IPS-15b (cell line): Measurements from ENCODE around the gene FN3K.

Source experiments
- H3K27me3 ChIP-seq: one replicate; pipeline ENCODE4 v1.6.1; 2013; ENCODE audit warnings: low read length; ENCODE audit not compliant: control insufficient read depth, insufficient read depth
- H3K36me3 ChIP-seq: one replicate; pipeline ENCODE4 v1.6.1; 2013; ENCODE audit warnings: low read length; ENCODE audit not compliant: control insufficient read depth, insufficient read depth
- H3K4me1 ChIP-seq: one replicate; pipeline ENCODE4 v1.6.1; 2013; ENCODE audit warnings: mild to moderate bottlenecking, low read length; ENCODE audit not compliant: control insufficient read depth, insufficient read depth
- H3K4me3 ChIP-seq: one replicate; pipeline ENCODE4 v1.5.1; 2013; ENCODE audit warnings: low read depth, low read length
- H3K9ac ChIP-seq: one replicate; pipeline ENCODE4 v1.6.1; 2013; ENCODE audit warnings: low read depth, mild to moderate bottlenecking, low read length
- H3K9me3 ChIP-seq: one replicate; pipeline ENCODE4 v1.6.1; 2013; ENCODE audit warnings: mild to moderate bottlenecking, low read length; ENCODE audit not compliant: control insufficient read depth, insufficient read depth

Gene FN3K

DNA sequence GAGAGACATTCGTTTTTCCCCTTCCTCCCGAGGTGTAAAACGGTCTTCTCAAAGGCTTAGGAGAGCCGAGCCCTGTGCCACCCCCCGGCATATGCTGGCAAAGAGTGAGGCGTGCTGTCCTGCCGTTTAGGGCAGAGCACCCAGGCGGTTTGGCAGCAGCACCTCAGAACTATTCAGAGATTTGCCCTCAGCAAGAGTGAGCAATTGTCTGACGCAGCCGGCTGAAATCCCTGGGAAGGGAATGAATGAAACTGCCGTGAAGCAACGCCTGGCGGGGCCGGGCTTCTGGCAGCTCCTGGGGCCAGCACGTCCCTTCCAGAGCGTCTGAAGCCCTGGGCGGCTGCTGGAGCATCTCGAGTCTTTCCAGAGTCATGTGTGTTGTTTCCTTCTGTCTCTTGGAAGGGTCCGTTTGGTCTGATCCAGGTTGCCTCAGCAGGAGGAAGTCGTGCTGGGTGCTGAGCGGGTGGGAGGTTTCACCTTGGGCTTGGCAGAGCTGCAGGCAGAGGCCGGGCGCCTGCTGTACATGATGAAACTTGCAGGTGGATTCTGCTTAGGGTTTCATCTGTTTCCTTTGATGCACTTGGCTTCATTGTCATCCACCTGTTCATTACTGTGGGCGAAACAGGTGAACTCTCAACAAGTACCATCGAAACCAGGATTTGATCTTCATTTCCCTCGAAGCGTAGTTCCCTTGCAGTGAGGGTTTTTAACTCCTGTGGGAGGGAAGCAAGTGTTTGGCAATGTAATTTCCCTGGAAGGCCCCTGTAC is 51.9 kb downstream of the FN3K start:
- no peaks in the 10 kb centered on the region for H3K27me3 ChIP-seq
- no peak overlapping the region for H3K9ac ChIP-seq
- no peaks in the 10 kb centered on the region for H3K9me3 ChIP-seq
- H3K36me3 ChIP-seq: peaks cover 44% of the 10 kb centered on the region
- no peaks in the 10 kb centered on the region for H3K4me1 ChIP-seq
- H3K4me3 ChIP-seq: no peak overlapping the region

DNA sequence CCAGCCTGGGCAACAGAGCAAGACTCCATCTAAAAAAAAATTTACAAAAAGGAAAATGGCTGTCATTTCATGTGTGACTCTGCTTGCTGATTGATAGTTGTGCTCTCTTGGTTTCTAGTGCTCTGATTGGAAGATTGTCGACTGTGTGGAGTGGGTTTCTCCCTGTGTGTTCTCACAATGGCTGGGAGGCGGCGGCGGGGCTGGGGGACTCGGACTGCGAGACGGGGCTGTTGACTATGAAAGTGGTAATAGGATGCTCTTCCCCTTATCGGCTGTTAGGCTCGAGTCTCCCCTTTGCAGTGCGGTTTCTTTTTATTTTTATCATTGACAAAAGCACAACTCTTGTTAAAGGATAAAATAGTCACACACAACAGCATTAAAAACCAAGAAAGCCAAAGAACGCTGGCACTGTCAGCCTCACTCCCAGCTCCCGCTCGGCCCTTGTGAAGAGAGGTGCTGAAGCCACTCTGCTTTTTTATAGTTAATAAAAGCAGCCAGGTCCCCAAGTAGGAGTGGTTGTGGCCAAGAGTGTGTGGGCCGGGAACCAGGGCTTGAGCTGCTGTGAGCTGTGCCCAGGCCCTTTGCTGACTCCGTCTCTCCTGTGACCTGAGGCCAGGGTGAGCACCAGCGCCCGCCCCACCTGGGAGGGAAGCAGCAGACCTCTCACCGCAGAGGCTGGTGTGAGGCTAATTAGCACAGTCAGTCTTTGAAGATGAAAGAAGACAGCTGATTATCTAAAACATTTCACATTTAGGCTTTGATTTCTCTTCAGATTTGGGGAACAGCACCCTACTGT is 53.0 kb downstream of the FN3K start:
- Histone ChIP-seq H3K36me3 (peaks cover 37% of the 10 kb centered on the region), H3K9me3 (no peaks in the 10 kb centered on the region), H3K4me1 (no peaks in the 10 kb centered on the region), H3K27me3 (no peaks in the 10 kb centered on the region), H3K4me3 (no peak overlapping the region), H3K9ac (no peak overlapping the region)

DNA sequence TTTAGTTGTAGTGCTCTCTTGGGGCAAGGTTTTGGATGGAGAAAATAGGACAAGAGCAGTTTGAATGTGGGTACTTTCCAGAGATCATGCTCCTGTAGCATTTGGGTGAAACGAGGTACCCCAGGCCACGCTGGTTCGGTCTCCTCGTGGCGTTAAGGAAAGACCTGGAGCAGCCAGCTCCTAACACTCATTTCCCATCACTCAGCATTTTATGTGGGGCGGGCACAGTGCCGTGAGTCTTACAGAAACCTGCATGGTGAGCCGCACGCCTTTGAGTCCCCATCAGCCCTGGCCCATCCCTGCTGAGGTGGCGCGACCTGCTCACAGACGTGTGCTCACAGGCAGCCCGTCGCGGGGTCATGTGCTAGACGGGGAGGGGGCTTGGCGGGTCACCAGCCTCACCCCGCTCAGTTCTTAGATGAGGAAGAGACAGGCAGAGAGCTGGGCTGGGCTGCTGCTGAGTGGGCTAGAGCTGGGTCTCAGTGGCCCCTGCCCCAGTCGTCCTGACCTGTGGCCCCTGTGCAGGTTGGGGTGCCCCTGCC is 53.7 kb downstream of the FN3K start:
- Histone ChIP-seq H3K4me3 (no peak overlapping the region), H3K27me3 (no peaks in the 10 kb centered on the region), H3K9me3 (no peaks in the 10 kb centered on the region), H3K36me3 (peaks cover 39% of the 10 kb centered on the region), H3K4me1 (no peaks in the 10 kb centered on the region), H3K9ac (no peak overlapping the region)

DNA sequence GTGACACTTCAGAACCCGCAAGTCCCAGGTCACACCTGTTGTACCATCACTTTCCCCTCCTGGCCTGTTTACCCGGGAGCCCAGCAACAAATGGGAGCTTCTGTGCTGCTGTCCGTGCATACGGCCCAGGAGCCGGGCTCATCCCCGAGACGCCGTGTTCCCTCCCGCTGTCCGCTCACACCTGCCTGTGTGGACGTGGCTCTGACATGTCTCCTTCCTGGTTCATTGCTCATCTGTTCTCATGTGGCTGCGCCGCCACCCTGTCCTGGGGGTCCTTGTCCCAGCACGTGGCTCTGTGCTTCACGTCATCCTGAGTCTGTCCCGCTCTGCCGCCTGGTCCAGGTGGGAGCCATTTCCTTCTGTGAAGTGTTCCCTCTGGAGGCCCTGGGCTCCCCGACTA is 54.4 kb downstream of the FN3K start:
- Histone ChIP-seq H3K4me3 (no peak overlapping the region), H3K9me3 (no peaks in the 10 kb centered on the region), H3K4me1 (no peaks in the 10 kb centered on the region), H3K27me3 (no peaks in the 10 kb centered on the region), H3K9ac (no peak overlapping the region), H3K36me3 (peaks cover 41% of the 10 kb centered on the region)

DNA sequence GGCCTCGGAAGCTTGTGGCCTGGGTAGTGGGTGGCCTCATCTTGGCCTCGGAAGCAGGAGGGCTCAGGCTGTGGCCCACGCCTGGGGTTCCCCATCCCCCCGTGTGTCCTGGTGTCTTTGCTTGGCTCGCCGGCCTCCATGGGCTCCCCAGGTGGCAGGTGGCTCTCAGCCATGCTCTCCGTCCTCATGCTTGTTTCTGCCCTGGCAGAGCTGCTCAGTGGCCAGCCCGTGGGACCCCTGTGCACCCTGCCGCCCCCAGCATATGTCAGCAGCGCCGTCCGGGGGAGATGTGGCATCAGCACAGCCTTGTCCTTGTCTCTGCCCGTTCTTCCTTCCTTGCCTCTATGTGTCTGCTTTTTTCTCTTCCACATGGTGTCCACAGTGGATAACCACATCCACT is 55.0 kb downstream of the FN3K start:
- Histone ChIP-seq H3K9ac (no peak overlapping the region), H3K4me3 (no peak overlapping the region), H3K4me1 (no peaks in the 10 kb centered on the region), H3K36me3 (peaks cover 45% of the 10 kb centered on the region), H3K27me3 (no peaks in the 10 kb centered on the region), H3K9me3 (no peaks in the 10 kb centered on the region)

DNA sequence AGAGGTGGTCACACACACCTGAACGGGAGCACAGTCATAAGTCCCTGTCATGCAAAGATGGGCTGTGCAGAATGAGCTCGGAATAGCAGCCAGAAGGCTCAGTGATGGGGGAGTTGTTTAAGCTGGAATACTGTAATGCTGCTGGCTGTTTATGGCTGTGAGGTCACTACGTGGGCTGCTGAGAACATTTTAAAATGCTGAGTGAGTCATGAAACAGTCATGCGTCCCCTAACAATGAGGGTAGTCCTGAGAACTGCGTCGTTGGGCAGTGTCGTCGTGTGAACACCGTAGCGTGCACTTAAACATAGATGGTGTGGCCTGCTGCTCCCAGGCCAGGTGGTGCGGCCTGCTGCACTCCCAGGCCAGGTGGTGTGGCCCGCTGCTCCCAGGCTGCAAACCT is 56.1 kb downstream of the FN3K start:
- Histone ChIP-seq H3K9me3 (no peaks in the 10 kb centered on the region), H3K4me3 (no peak overlapping the region), H3K4me1 (no peaks in the 10 kb centered on the region), H3K36me3 (peaks cover 37% of the 10 kb centered on the region), H3K27me3 (no peaks in the 10 kb centered on the region), H3K9ac (no peak overlapping the region)

DNA sequence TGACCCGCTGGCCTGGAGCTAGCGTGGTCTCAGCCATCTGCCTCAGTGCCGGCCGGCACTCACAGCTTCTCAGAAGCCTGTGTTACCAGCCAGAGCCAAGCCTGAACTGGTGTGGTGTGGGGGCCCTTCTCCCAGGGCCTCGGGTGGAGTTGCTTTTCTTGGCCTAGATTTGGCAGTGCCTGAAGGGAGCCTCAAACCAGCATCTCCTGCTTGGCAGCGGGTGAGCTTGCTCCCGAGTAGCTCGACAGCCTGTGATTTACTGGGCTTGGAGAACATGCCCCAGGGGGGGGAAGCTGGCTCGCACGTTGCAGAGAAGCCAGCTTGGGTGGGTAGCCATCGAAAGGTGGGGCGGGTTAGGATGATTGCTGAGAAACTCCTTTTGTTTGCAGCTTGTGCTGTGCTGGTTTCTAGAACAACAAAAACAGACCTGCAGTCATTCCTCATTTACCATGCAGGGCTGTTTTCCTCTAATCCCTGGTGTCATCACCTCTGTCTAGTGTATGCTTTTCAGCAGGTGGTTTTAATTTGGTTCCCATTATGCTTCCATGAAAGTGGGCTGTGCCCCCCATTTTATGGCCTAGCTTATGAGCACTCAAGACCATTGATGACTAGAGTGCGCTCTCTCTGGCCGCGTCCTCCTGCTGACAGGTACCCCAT is 58.7 kb downstream of the FN3K start:
- Histone ChIP-seq H3K36me3 (peaks cover 38% of the 10 kb centered on the region), H3K9me3 (no peaks in the 10 kb centered on the region), H3K9ac (no peak overlapping the region), H3K4me1 (no peaks in the 10 kb centered on the region), H3K4me3 (no peak overlapping the region), H3K27me3 (no peaks in the 10 kb centered on the region)

DNA sequence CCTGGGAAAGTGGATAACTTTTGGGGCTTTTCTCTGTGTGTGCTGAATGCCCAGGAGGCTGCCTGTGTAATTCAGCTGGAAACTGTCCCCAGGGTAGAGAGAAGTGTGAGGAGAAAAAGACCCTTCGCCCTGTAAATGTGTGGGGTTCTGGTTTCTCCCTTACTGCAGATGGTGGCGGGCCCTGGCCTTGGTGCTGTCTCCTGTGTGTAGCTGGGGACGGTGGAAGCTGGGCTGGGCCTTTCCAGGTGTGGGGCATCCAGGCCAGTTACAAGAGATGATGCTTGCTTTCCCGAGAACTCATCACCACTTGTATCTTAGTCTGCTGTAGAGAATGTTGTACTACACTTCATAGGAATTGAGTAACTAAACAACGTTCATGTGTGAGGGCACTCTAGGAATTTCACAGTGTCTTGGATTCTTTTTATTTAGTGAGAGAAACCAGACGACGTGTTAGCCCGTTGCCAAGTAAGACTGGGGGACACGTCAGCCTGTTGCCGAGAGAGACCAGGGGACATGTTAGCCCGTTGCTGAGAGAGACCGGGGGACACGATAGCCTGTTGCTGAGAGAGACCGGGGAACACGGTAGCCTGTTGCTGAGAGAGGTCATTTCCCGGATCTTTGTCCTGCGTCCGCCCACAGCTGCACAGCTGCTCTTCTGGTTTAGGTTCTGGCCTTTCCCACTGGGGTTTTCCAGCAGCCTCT is 59.5 kb downstream of the FN3K start:
- Histone ChIP-seq H3K4me3 (no peak overlapping the region), H3K27me3 (no peaks in the 10 kb centered on the region), H3K9me3 (no peaks in the 10 kb centered on the region), H3K9ac (no peak overlapping the region), H3K4me1 (no peaks in the 10 kb centered on the region), H3K36me3 (peaks cover 39% of the 10 kb centered on the region)

DNA sequence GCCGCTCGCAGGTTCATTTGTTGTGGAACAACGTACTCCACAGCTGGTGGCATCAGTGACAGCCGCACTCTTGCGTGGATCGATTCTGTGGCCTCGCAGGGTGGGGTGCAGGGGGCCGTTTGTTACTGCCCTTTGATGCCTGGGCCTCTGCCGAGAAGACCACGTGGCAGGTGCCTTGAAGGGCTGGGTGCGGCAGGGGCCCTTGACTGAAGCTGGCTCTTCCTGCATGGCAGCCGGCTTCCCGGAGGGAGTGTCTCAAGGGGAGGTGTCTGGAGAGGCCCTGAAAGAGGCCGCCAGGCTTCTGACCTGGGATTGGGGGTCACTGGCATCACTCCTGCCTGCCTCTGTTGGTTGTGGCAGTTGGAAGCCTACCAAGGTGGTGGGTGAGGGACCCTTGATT is 60.2 kb downstream of the FN3K start:
- H3K9me3 ChIP-seq: no peaks in the 10 kb centered on the region
- H3K27me3 ChIP-seq: no peaks in the 10 kb centered on the region
- H3K4me1 ChIP-seq: no peaks in the 10 kb centered on the region
- peaks cover 41% of the 10 kb centered on the region for H3K36me3 ChIP-seq
- no peak overlapping the region for H3K4me3 ChIP-seq
- H3K9ac ChIP-seq: no peak overlapping the region

DNA sequence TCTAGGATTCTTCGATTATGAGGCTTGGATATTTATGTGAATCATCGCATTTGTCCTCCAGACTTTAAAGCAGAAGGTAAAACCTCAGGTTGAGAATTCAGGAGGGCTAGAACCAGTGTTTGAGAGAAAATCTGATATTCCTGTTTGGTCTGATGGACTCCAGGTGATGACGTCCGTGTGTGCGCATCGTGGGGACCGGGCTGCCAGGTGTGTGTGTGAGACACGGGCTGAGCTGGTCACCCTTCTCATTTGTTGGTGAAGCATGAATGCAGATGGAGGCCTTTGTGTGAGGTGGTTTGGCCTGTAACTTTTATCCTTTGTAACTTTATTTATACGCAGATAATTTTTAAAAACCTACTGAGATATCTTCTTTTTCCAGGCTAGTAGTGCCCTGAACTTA is 61.6 kb downstream of the FN3K start:
- Histone ChIP-seq H3K9ac (no peak overlapping the region), H3K9me3 (no peaks in the 10 kb centered on the region), H3K36me3 (peaks cover 48% of the 10 kb centered on the region), H3K4me1 (no peaks in the 10 kb centered on the region), H3K4me3 (no peak overlapping the region), H3K27me3 (no peaks in the 10 kb centered on the region)

DNA sequence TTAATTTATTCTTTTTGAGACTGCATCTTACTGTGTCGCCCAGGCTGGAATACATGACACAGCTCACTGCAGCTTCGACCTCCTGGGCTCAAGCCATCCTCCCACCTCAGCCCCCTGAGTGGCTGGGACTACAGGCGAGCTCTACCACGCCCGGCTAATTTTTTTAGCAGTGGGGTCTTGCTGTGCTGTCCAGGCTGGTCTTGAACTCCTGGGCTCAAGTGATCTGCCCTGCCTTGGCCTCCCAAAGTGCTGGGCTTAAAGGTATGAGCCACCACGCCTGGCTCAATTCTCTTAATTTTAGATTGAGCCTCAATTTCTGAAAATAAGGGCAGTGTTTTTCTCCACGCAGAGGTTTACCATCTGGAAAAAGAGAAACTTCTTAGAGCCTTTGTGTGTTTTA is 63.3 kb downstream of the FN3K start:
- Histone ChIP-seq H3K9ac (no peak overlapping the region), H3K36me3 (peaks cover 43% of the 10 kb centered on the region), H3K4me1 (no peaks in the 10 kb centered on the region), H3K9me3 (no peaks in the 10 kb centered on the region), H3K4me3 (no peak overlapping the region), H3K27me3 (no peaks in the 10 kb centered on the region)
